Measurements from ENCODE around the gene KCTD6. TPM values are rescaled to one million over a fixed set of nuclear protein-coding genes. Genes with fewer than 3 reads are reported as not detected.

The KCTD6 gene
- total RNA-seq, 2 experiments from 2014 or later = 16.4 to 17.1 TPM

- Histone ChIP-seq H3K27ac (ENCODE audit: low read depth, low read length, poor library complexity, severe bottlenecking) (no peak overlapping the region), H3K4me1 (ENCODE audit: insufficient read depth, low read length, poor library complexity, severe bottlenecking) (peaks cover 12% of the 10 kb centered on the region), H2AFZ (ENCODE audit: low read length) (no peak overlapping the region), H3K36me3 (ENCODE audit: insufficient read depth, low read length) (no peaks in the 10 kb centered on the region), H3K9me2 (ENCODE audit: insufficient read depth, low read length) (no peaks in the 10 kb centered on the region), H3K9me3 (ENCODE audit: low read length) (peaks cover 11% of the 10 kb centered on the region), H4K20me1 (ENCODE audit: insufficient read depth, low read length) (no peaks in the 10 kb centered on the region), H3K4me2 (ENCODE audit: low read length) (no peak overlapping the region), H3K4me3 (ENCODE audit: low read depth, low read length, poor library complexity, severe bottlenecking) (no peak overlapping the region), H3K79me2 (ENCODE audit: insufficient read depth, low read depth, low read length) (no peaks in the 10 kb centered on the region)
- no peak for DNase-seq (ENCODE audit: low spot score)
- TF ChIP-seq EZH2phosphoT487 (IDR thresholded peaks at IDR 0.05; ENCODE audit: borderline replicate concordance, low read depth, low read length) = no peak
- TF ChIP-seq CTCF (conservative IDR thresholded peaks at IDR 0.05; ENCODE audit: low read length) = no peak
- POLR2A ChIA-PET = interaction anchor here (0.9 to 1.2 kb wide), 3 partner anchors 27 to 176 kb away, joined by 3 read pairs; no protein-coding TSS in a partner anchor
- intact Hi-C loops (cut with micrococcal nuclease; ENCODE audit: unreplicated experiment) = no loop called here
- CTCF ChIA-PET (ENCODE audit: unreplicated experiment) = no interaction called here
- no TSS peak for BruUV-seq (replicated peaks)
Measured at GRCh38 chr3:58484045-58484721, 7.7 kb upstream of the KCTD6 start.

- intact Hi-C loops (cut with micrococcal nuclease; ENCODE audit: unreplicated experiment) = no loop called here
- CTCF ChIA-PET (ENCODE audit: unreplicated experiment) = no interaction called here
Measured at GRCh38 chr3:58484722-58485069, 7.2 kb upstream of the KCTD6 start.

More at GRCh38 chr3:58484722-58485069, 7.2 kb upstream of the KCTD6 start:
- Histone ChIP-seq H4K20me1 (ENCODE audit: insufficient read depth, low read length) (no peaks in the 10 kb centered on the region), H3K9me2 (ENCODE audit: insufficient read depth, low read length) (no peaks in the 10 kb centered on the region), H3K4me3 (ENCODE audit: low read depth, low read length, poor library complexity, severe bottlenecking) (no peak overlapping the region), H3K4me1 (ENCODE audit: insufficient read depth, low read length, poor library complexity, severe bottlenecking) (peaks cover 12% of the 10 kb centered on the region), H2AFZ (ENCODE audit: low read length) (no peak overlapping the region), H3K4me2 (ENCODE audit: low read length) (no peak overlapping the region), H3K9me3 (ENCODE audit: low read length) (peaks cover 11% of the 10 kb centered on the region), H3K79me2 (ENCODE audit: insufficient read depth, low read depth, low read length) (no peaks in the 10 kb centered on the region), H3K27ac (ENCODE audit: low read depth, low read length, poor library complexity, severe bottlenecking) (no peak overlapping the region), H3K36me3 (ENCODE audit: insufficient read depth, low read length) (no peaks in the 10 kb centered on the region)
- POLR2A ChIA-PET = no interaction called here
- no peak for DNase-seq (ENCODE audit: low spot score)
- BruUV-seq (replicated peaks) = no TSS peak
- no peak for TF ChIP-seq CTCF (conservative IDR thresholded peaks at IDR 0.05; ENCODE audit: low read length)
- no peak for TF ChIP-seq EZH2phosphoT487 (IDR thresholded peaks at IDR 0.05; ENCODE audit: borderline replicate concordance, low read depth, low read length)
